Esophagus (tissue), 2 donors: ENCODE measurements around the gene ANKRD29. TPM values are rescaled to one million over a fixed set of nuclear protein-coding genes. Genes with fewer than 3 reads are reported as not detected.
A peak's percentile ranks its signal among the peaks of the same experiment; 100 is the strongest.

Experiments
- H3K27ac ChIP-seq, 2 donors: one replicate each; pipeline ENCODE4 v1.5.1; 2013; ENCODE audit warnings: low read depth in 2 of 2, mild to moderate bottlenecking in 2 of 2, inconsistent platforms in 1 of 2, low read length in 1 of 2, moderate library complexity in 1 of 2
- H3K27me3 ChIP-seq, 2 donors: one replicate each; pipeline ENCODE4 v1.6.1; 2013; ENCODE audit warnings: low read length in 2 of 2, control low read depth in 1 of 2, mild to moderate bottlenecking in 1 of 2; ENCODE audit not compliant: insufficient read depth in 2 of 2, control insufficient read depth in 1 of 2
- H3K36me3 ChIP-seq, 2 donors: one replicate each; pipeline ENCODE4 v1.6.1; 2013; ENCODE audit warnings: low read length in 1 of 2; ENCODE audit not compliant: control insufficient read depth in 2 of 2, insufficient read depth in 2 of 2
- H3K4me1 ChIP-seq, 2 donors: one replicate each; pipeline ENCODE4 v1.6.1; 2013; ENCODE audit warnings: low read length in 1 of 2; ENCODE audit not compliant: control insufficient read depth in 2 of 2, insufficient read depth in 2 of 2
- H3K4me3 ChIP-seq, 2 donors: one replicate each; pipeline ENCODE4 v1.5.1; 2013; ENCODE audit warnings: low read length in 2 of 2, mild to moderate bottlenecking in 2 of 2, low read depth in 1 of 2, moderate library complexity in 1 of 2
- H3K9me3 ChIP-seq, 2 donors: one replicate each; pipeline ENCODE4 v1.6.1; 2013; ENCODE audit warnings: mild to moderate bottlenecking in 2 of 2, low read depth in 1 of 2, low read length in 1 of 2, moderate library complexity in 1 of 2; ENCODE audit not compliant: control insufficient read depth in 2 of 2, insufficient read depth in 1 of 2
- WGBS, 2 donors: extraction: QIAGEN DNeasy Blood & Tissue Kit; methylation state at CpG; one replicate each; pipeline ENCODE4 v1.1.7; 2013; 5-methylcytosine and 5-hydroxymethylcytosine counted together
- polyA plus RNA-seq, 2 donors: library from polyadenylated mRNA; stranded (reverse); fragments of 200-250 nt; gene quantifications; one replicate each; pipeline ENCODE4 v1.2.3, GENCODE V29; 2013
- donor health status: healthy with polysubstance abuse.
- donor health status: Bipolar disorder and iron deficiency.

Gene ANKRD29
- polyA plus RNA-seq, 2 donors, result 7.2 to 14.8 TPM

GRCh38 chr18:23703057-23703986, 40.6 kb upstream of the ANKRD29 start:
- H3K9me3 ChIP-seq, result peaks cover 3% of the 10 kb centered on the region in 2 donors
- H3K27me3 ChIP-seq, result no peaks in the 10 kb centered on the region
- no peak overlapping the region for H3K4me3 ChIP-seq
- no peaks in the 10 kb centered on the region for H3K4me1 ChIP-seq
- no peaks in the 10 kb centered on the region for H3K36me3 ChIP-seq
- WGBS, 2 donors, result 51 to 56% methylated on average over 6 of the region's 6 CpGs
- H3K27ac ChIP-seq, result no peak overlapping the region

DNA sequence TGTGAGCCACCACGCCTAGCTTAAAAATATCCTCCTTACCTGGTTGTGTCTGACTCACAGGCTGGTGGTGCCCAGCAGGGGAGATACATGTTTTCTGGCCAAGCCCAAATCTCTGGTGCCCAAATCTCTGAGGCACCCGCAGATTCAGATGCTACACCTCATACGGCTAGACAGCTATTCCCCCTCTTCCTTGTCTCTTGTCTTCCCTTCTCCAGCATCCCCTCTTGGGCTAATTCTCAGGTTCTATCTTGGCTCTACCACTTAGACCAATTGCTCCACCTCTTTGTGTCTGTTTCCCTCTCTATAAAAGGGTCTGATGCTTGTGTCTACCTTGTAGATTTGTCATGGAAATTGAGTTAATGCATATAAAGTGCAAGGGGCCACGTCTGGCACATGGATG, 39.9 kb upstream of the ANKRD29 start:
- Histone ChIP-seq H3K36me3 (no peaks in the 10 kb centered on the region), H3K4me3 (no peak overlapping the region), H3K9me3 (peaks cover 3% of the 10 kb centered on the region in 2 donors), H3K27ac (no peak overlapping the region), H3K27me3 (no peaks in the 10 kb centered on the region), H3K4me1 (no peaks in the 10 kb centered on the region)
- 78 to 83% methylated on average over 4 of the region's 4 CpGs for WGBS, 2 donors

DNA sequence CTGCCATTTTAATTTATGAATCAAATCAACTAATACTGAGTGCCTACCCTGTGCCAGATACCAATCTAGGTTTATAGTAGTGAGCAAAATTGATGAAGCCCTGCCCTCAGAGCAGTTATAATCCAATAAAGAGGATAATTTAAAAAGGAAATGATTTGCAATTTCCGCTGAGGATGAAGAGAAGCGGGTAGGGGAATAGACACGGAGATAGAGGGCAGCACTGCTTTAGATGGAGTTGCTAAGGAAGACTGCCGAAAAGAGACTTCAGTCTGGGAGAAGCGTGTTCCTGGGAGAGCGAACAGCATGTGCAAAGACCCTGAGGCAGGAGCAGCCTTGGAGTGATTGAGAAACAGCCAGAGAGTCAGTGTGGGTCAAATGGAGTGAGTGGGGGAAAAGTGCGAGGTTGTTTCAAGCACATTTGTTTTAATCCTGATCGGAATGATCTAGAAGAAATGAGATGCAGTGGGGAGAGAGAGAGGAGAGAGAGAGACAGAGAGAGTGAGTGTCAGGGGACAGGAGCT, 38.9 kb upstream of the ANKRD29 start:
- H3K36me3 ChIP-seq, result no peaks in the 10 kb centered on the region
- H3K4me1 ChIP-seq, result no peaks in the 10 kb centered on the region
- WGBS, 2 donors, result 94 to 95% methylated on average over 8 of the region's 8 CpGs
- H3K27me3 ChIP-seq, result no peaks in the 10 kb centered on the region
- H3K4me3 ChIP-seq, result no peak overlapping the region
- H3K9me3 ChIP-seq, result no peaks in the 10 kb centered on the region
- H3K27ac ChIP-seq, result no peak overlapping the region

GRCh38 chr18:23701017-23701416, 38.3 kb upstream of the ANKRD29 start:
- no peaks in the 10 kb centered on the region for H3K9me3 ChIP-seq
- H3K4me3 ChIP-seq, result no peak overlapping the region
- no peak overlapping the region for H3K27ac ChIP-seq
- WGBS, 2 donors, result 50 to 51% methylated on average over 2 of the region's 2 CpGs
- H3K4me1 ChIP-seq, result no peaks in the 10 kb centered on the region
- H3K27me3 ChIP-seq, result no peaks in the 10 kb centered on the region
- H3K36me3 ChIP-seq, result no peaks in the 10 kb centered on the region

- Histone ChIP-seq H3K9me3 (no peaks in the 10 kb centered on the region), H3K36me3 (no peaks in the 10 kb centered on the region), H3K4me3 (no peak overlapping the region), H3K4me1 (peaks cover 0 to 9% of the 10 kb centered on the region in 2 donors), H3K27me3 (no peaks in the 10 kb centered on the region), H3K27ac (peak overlapping the region in 1 of 2 donors; percentile 66)
- 83 to 90% methylated on average over 4 of the region's 4 CpGs for WGBS, 2 donors
These were observed 32.1 kb upstream of the ANKRD29 start for GRCh38 chr18:23694637-23695430.

DNA sequence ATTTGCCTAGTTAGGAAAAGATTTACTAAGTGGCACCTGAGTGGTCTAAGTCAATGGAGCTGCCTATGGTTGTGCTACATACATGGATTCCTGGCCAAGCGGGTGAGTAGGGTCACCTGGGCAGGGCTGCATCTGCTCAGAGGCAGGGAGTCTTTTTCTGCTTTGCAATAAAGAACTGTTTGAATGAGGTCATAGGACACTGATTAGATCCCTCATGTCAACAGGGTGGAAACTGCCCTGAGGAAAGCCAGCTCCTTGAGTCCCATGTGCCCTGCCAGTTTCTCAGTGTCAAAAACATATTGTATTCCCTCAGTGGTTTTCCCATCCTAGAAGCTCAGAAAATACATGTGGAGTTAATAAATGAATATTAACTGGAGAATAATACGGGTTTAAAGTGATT, 31.1 kb upstream of the ANKRD29 start:
- Histone ChIP-seq H3K27me3 (no peaks in the 10 kb centered on the region), H3K9me3 (no peaks in the 10 kb centered on the region), H3K27ac (no peak overlapping the region), H3K4me3 (no peak overlapping the region), H3K4me1 (peaks cover 0 to 11% of the 10 kb centered on the region in 2 donors), H3K36me3 (no peaks in the 10 kb centered on the region)
- 87 to 92% methylated on average over 2 of the region's 2 CpGs for WGBS, 2 donors

DNA sequence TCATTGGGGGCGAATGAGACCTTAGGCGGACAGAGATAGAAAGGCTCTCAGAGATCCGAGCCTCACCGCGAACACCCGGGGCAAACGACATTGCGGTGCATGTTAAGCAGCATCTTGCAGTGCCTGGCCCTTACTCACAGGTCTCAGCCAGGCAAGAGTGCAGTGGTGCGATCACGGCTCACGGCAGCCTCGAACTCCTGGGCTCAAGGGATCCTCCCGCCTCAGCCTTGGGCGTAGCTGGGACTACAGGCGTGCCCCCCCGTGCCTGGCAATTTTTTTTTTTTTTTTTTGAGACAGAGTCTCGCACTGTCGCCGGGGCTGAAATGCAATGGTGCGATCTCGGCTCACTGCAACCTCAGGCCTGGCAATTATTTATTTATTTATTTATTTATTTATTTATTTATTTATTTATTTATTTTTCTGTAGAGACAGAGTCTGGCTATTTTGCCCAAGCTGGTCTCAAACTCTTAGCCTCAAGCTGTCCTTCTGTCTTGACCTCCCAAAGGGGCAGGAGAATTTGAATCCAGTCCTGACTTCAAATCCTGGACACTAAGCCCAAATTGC, 27.9 kb upstream of the ANKRD29 start:
- Histone ChIP-seq H3K4me3 (peak overlapping the region; percentile 64 to 65), H3K4me1 (peaks cover 0 to 11% of the 10 kb centered on the region in 2 donors), H3K9me3 (no peaks in the 10 kb centered on the region), H3K27ac (no peak overlapping the region), H3K27me3 (no peaks in the 10 kb centered on the region), H3K36me3 (no peaks in the 10 kb centered on the region)
- 58 to 67% methylated on average over 21 of the region's 21 CpGs for WGBS, 2 donors

DNA sequence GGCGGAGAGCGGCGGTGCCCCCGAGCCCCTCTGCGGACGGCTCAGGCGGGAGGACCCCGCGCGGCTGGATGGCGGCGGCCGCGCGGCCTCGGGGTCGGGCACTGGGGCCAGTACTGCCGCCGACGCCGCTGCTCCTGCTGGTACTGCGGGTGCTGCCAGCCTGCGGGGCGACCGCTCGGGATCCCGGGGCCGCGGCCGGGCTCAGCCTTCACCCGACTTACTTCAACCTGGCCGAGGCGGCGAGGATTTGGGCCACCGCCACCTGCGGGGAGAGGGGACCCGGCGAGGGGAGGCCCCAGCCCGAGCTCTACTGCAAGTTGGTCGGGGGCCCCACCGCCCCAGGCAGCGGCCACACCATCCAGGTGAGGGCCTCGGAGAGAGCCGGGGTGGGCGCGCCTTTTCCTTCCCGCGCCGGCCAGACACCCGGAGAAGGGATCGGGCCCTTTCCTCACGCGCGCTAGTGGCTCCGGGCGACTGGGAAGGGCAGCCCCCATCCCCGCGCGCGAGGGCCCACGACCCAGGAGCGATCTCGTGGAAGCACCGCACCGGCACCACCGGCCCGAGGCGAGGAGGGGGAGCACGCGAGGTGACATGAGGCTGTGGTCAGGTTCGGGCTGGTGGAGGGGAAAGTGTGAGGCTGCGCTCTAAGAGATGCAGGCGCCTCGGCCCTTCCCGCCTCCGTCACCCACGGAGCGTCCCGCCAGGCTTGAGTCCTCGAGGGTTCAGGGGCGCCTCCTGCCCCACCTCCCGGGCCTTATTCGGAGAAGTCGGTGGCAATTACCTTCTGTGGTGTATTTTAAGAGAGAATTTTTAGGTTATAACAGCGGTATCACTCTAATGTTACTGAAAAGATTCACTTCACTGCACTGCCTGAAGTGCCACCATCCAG, 27.1 kb upstream of the ANKRD29 start:
- no peaks in the 10 kb centered on the region for H3K9me3 ChIP-seq
- peaks cover 0 to 7% of the 10 kb centered on the region in 2 donors for H3K4me1 ChIP-seq
- H3K27ac ChIP-seq, result peak overlapping the region; percentile 57 to 72
- 2 to 3% methylated on average over 64 to 85 of the region's 85 CpGs for WGBS, 2 donors
- peak overlapping the region; percentile 64 to 65 for H3K4me3 ChIP-seq
- H3K36me3 ChIP-seq, result no peaks in the 10 kb centered on the region
- no peaks in the 10 kb centered on the region for H3K27me3 ChIP-seq
